GM11168 (cell line): Measurements from ENCODE around the gene POTEF.
"Not testable (repeated sequence)": the region's sequence is repeated elsewhere in the genome, so short reads cannot be mapped to it uniquely, and the experiment has no call there.

Source experiments
- in situ Hi-C: fragments of 300-500 bp; cut with MboI; formaldehyde crosslinking; loops from one replicate; pipeline ENCODE4 v1.12.0; 2022; ENCODE audit warnings: low sequenced_read_pairs; ENCODE audit not compliant: unreplicated experiment

Gene POTEF

GRCh38 chr2:130153721-130154422 lies 24.9 kb upstream of the POTEF start:
- in situ Hi-C loops = not testable (repeated sequence)

- in situ Hi-C loops = no loop called here
These were observed 24.0 kb upstream of the POTEF start for GRCh38 chr2:130152816-130153595.

DNA sequence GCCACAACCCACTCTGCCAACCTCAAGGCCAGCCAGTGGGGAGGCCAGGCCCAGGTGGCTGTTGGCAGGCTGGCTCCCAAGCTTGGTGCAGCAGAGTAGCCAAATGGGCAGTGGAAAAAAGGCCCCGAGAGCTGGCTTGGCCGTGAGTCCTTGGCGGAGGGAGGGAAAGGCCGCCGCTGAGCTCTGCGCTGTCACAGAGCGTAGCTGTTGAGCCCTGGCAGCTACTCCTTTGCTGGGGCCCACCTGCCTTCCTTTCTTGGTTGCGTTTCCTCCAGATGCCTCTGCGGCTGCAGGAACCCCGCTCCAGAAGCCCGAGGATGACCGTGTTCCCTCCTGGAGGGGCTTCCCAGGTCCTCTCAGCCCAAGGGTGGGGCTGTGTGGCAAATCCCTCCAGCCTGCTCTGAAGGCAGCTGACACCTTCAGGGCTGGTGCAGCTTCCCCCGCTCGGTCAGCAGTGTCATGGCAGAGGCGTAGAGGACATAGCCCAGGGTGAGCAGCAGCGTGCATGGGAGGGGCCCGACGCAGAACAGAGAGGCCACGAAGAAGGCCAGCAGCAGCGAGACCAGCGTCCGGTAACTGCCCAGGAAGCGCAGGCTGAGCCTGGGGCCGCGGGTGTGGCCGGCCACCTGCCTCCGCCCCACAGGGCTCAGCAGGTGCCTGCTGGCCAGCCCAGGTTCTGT lies 23.3 kb upstream of the POTEF start:
- in situ Hi-C loops = not testable (repeated sequence)

DNA sequence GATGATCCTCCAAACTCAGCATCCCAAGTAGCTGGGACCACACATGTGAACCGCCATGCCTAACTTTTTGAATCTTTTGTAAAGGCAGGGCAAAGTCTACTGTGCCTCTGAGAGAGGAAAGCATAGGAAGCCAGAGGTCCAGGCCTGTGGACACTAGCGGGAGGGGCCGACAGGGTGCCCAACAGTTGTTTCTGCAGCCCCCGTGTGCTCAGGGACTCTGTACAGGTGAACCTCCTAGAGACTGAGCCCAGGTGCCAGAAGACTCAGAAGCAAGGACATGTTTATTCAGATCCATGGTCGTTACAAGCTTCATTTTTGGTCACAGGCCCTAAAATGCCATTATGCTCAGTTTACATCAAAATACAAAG lies 22.1 kb upstream of the POTEF start:
- in situ Hi-C loops = not testable (repeated sequence)

- in situ Hi-C loops = no loop called here
These were observed 21.4 kb upstream of the POTEF start for GRCh38 chr2:130150181-130151144.

- in situ Hi-C loops = not testable (repeated sequence)
These were observed 19.5 kb upstream of the POTEF start for GRCh38 chr2:130148515-130148914.

DNA sequence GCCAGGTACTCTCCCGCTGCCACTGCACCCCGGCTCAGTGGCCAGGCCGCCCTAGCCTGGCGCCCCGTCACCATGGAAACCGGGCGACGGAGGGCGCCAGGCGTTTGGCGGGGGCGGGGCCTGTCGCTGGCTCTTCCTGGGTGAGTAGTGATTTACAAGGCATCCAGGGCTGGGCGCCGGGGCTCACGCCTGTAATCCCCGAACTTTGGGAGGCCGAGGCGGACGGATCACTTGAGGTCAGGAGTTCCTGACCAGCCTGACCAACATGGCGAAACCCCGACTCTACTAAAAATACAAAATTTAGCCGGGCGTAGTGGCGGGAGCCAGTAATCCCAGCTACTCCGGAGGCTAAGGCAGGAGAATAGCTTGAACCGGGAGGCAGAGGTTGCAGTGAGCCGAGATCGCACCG lies 16.0 kb upstream of the POTEF start, which contains the start of gene CCDC74B:
CCDC74B (minus strand) TSS at position 107 of the 409 bp plus-strand sequence. CDS start 116 bp downstream, outside the sequence.
- in situ Hi-C loops = not testable (repeated sequence)

DNA sequence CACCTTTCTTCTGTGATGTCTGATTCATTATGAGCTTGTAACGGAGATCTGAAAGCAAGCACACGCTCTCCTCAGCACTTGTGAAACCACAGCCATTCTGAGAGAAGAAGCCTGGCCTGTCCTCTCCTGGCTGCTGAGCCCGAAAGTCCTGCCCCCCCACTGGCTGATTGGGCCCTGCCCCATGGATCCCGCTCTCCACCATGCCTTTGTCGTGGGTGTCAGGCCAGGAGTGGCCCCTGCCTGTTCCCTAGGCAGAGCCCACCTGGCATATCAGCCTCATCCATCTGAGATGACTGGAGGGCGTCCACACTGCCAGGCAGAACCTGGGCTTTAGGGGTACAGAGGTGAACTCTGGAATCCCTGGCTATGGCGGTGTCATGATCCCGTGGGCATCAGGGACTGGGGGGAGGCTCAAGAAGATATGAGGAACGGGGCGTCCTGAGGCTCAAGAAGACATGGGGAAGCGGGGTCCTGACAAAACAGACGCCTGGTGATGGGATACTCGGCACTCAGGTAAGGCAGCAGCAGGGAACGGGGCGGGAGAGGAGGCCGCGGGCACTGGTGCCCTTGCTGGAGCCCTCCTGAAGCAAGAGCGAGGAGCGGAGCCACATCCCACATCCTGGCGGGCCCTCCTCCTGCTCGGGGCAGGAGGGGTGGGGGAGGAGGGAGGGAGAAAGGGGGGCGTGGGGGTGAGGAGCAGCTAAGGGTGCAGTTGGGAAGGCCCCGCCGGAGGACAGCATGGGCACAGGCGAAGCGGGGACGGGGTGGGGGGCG lies 14.4 kb upstream of the POTEF start:
- in situ Hi-C loops = not testable (repeated sequence)

- in situ Hi-C loops = not testable (repeated sequence)
These were observed 13.6 kb upstream of the POTEF start for GRCh38 chr2:130142396-130143265.

DNA sequence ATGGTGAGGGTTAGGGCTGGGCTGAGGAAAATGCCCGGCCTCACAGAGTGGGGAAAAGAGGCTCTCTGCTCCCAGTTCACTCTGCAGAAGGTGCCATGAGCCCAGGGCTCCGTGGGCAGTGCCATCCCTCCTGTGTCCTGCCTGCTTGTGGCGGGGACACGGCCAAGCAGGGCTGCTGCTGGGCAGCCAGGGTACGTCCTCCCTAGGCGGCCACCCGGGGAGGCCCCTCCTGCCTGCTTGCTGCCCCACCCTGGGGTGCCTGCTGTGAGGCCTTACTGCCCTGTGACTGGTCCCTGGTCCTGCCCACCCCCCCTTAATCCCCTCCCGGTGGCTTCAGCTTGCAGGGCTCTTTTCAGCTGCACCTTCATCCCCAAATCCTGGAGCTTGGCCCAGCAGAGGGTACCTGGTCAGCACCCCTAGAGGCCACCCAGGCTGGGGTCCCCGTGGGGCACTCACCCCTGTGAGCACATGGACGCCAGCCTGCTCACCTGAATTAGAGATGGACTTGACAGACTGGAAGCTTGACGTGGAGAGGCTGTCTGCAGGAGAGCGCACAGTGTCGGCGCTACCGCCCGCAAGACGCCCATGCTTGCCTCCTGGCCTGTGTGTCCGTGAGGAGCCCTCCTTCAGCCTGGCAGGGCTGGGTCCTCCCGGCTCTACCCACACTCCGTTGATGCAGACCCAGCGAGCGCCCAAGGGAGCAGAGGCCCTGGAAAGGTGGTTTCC lies 12.8 kb upstream of the POTEF start:
- in situ Hi-C loops = not testable (repeated sequence)

DNA sequence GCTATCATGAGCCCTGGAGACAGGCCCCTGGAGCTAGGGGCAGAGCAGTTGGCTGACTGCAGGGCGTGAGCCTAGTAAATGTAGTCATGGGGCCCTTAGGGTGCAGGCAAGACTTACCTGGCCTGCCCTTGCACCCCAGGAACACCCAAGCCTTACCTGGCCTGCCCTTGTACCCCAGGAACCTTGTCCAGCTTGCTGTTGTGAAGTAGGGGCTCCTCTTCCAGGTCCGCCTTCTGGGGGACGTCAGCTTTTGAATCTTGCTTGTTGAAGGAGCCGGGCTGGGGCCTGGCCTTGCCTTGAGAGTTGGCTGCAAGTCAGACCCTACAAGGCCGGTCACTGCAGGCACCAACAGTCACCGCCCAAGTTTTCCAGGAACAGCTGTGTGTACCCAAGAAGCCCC lies 12.0 kb upstream of the POTEF start:
- in situ Hi-C loops = not testable (repeated sequence)

DNA sequence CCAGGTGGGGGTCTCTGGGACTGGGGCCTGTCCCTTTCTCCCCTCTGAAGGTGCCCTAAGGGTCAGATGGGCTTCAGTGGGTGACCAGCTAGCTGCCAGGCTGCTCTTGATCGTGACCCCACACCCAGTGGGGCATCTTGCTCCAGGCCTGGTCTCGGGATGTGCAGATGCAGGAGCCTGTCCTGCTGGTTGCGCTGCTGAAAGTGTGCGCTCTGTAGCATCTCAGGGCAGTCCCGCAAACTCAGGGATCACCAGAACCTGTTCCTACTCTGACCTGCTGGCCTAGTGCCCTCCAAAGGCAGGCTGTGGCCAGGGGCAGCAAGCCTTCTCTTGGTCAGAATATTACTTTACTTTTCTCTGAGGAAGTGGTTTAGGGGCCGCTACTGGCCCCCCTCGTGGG lies 11.5 kb upstream of the POTEF start:
- in situ Hi-C loops = not testable (repeated sequence)

DNA sequence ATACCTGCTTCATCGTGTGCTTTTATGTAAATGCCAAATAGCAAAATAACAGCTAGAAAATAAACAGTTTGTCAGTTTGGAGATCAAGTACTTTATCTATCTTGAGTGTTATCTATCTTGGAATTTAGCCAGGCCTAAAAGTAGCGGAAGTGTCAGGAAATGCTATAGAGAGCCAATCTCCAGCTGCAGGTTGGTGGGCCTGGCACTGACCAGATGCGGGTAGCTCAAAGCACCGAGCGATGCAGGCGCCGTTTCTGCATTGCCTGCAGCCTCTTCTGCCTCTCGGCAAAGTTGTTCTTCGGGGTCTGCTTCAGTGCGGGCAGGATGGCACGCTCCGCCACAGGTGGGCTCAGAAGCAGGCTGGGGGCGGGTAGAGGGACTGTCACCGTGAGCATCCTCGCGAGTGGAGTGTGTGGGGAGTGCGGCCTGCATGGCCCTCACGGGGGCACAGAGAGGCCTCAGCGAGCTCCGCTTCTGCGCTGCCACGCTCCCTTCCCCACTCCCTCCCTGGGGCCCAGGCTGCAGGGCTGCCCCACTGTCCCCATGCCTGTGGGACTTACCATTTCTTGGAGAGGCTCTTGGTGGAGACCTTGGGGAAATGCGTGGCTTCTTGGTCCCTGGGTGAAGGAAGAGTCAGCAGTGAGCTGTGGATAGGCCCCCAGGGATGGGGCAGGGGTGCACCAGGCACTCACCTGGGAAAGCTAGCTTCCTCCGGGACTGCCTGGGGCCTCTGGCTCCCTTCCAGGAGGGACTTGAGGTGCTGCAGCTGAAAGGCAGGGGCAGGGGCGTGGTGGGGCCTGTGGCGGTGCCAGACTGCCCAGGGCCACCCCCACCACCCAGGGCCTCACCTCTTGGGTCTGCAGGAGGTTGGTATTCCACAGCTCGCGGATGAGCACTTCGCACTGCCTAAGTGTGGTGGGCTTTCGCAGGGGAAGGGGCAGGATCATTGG lies 10.6 kb upstream of the POTEF start:
- in situ Hi-C loops = not testable (repeated sequence)

- in situ Hi-C loops = not testable (repeated sequence)
These were observed 9.8 kb upstream of the POTEF start for GRCh38 chr2:130138841-130139251.

DNA sequence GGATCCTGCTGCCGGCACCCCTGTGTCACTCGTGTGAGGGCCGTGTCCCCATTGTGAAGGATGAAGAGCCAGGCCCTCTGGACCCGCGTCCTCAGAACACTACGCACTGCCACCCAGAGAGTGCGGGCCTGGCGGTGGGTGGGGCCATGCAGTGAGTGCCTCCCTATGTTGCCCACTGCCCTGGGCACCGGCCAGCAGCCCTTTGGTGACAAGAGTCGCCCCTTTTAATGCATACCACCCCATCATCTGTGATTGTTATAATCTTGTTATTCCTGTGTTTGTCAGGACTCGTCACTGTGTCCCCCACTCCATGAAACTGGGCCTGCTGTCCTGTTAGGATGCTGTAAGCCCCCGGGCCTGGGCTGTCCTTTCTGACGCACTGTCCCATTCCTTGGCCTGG lies 9.3 kb upstream of the POTEF start:
- in situ Hi-C loops = not testable (repeated sequence)

GRCh38 chr2:130137118-130137517 lies 8.1 kb upstream of the POTEF start:
- in situ Hi-C loops = not testable (repeated sequence)
